GM21360 (cell line): Measurements from ENCODE around the gene SLC51A.

Source experiments
- ATAC-seq: cut with Tn5 transposase; IDR thresholded peaks from one replicate; pipeline ENCODE4 v1.9.1; 2021; ENCODE audit warnings: mild to moderate bottlenecking, moderate library complexity; ENCODE audit not compliant: unreplicated experiment

The SLC51A gene

DNA sequence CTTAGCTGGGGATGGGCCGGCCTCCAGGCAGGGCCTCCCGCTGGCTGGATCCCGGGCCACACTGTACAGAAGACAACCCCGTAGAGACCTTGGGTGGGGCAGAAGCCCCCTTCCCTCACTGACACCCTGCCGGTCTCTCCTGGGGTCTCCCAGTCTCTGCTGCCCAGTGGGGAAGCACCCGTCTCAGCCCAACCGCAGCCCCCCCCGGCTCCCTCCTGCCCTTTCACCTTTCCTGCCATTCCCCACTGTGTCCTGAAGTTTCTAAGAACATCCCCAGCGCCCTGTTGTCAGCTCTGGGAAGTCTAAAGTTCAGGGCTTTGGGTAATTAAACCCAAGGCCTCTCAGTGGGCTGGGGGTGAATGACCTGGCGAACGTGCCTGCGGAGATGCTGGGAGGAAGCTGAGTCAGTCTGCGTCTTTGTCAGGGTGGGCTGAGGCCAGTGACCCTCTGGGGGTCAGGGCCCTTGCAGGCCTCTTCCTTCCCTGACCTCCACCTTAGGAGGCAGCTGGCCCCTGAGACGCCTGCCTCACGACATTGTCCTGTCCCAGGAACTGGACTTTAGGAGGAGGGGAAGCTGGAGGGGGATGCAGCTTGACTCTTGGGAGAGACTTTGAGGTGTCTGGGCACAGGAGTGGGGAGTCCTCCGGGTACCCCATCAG is 1.4 kb upstream of the SLC51A start:
- ATAC-seq, result no peak

DNA sequence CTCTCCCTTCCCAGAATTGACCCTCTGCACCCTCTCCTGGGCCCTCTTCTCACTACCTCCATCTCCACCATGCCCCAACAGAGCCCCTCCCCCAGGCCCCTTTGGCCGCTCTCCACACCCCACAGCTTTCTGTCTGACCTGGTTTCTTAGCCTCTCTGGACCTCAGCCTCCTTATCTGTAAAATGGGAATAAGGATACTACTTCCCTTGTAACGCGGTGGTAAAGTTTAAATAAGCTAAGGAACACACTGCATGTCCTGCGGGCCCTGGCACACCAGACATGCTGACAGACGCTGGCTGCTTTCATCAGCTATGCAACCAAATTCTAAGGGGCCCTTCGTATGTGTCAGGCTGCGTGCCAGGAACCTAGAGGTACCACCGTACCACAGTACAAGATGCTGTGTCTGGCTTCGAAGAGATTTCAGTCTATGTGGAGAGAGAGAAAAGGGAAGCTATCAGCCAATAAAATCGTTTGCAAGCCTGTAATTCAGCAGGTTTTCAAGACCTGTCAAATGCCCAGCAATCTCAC is 777 bp upstream of the SLC51A start:
- no peak for ATAC-seq

DNA sequence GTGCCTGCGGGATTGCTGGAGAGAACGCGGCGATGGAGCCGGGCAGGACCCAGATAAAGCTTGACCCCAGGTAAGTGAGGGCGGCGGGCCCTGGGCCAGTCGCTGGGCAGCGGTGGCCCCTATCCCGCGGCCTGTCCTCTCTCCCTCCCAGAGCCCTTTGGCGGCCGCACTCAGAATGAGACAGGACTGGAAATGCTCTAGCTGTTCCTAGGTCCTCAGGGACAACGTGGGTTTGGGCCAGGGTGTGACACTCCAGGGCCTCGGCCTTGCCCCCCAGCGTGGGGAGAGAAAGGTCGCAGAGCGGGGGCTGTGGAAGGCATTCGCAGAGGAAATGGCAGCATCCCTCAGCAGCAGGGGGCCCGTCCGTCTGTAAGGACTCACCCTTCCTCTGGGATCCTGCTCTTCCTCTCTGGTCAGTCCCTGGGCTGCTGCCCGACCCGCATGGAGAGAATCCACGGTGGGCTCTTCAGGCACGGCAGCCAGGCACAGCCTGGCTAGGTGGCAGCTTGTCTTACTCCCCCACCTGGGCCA is 412 bp downstream of the SLC51A start:
- no peak for ATAC-seq

DNA sequence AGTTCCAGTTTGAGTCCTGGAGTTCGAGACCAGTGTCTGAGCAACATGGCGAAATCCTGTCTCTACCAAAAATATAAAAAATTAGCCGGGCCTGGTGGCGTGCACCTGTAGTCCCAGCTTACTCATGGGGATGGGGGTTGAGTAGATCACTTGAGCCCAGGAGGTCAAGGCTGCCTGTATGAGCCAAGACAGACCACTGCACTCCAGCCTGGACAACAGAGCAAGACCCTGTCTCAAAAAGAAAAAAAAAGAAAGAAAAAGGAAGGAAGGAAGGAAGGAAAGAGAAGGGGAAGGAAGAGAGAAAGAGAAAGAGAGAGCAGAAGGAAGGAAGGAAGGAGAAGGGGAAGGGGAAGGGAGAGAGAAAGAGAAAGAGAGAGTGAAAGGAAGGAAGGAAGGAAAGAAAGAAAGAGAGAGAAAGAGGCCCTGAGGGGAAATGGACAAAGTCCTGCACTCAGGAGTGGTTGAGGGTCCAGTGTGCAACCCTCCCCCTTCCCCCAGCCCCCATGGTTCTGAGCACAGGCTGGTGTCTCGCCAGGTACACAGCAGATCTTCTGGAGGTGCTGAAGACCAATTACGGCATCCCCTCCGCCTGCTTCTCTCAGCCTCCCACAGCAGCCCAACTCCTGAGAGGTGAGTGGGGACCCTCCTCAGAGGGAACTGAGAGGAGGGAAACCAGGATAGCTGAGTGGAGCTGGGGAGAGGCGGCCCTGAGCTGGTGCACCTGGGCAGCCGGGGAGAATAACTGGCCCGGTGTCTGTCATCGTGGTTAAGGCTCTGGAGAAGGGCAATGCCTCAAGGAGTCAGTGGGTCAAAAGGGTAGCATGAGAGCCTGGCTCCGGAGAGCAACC is 1.2 kb downstream of the SLC51A start:
- ATAC-seq, result no peak

DNA sequence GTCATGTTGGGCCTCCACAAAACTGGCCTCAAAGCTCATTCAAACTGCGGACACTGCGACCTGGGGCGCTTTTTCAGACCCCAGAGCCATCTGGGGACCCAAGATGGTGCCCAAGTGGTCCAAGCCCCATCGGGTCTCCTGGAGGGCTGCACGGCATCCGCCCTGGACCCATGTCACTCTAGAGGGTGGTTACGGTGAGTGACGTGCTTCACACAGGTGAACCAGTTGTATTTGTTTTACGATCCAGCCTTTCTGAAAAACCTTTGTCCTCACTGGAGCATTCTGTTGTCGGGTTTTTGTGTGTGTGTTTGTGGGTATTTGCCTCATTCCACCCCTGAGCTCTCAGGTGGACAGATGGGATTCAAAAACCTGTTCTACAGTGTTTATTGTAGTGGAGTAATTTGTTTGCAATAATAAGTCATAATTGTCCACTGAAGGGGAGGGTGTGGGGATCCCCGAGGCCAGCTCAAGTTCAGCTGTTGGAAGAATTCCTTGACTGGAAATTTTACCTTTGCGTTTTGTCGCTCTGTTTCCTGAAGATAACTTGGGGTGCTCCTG is 1.9 kb downstream of the SLC51A start:
- ATAC-seq, result no peak

DNA sequence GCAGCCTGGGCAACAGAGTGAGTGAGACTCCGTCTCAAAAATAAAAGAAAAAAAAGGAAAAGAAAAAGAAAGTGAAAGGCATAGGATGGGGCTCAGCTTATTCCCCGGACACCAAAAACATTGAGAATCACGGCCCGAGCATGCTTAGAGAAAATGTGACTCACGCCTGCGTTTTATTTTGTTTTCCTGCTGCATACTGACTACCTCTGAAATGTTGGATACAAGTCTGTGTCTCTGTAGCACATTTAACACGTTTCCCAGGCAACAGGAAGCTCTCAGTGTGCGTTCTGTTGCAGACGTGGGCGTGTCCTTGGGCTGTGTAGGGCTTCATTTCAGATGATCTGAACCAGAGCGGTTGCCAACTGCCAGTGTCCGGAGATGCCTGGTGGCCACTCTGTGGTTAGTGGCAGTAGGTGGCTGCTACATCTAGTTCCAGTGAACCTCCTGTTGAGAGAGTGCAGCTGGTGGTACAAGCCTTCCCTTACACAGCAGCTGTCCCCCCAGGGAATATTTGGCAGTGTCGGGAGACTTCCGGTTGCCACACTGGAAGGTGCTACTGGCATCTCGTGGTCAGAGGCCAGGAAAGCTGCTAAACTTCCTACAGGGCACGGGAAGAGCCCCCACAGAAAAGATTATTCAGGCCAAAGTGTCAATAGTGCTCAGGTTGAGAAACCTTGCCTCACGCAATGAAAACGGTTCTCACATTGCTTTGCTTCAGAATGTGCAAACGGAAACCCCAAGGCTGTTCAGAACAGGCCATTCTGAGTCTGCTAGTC is 3.0 kb downstream of the SLC51A start:
- ATAC-seq, result no peak

DNA sequence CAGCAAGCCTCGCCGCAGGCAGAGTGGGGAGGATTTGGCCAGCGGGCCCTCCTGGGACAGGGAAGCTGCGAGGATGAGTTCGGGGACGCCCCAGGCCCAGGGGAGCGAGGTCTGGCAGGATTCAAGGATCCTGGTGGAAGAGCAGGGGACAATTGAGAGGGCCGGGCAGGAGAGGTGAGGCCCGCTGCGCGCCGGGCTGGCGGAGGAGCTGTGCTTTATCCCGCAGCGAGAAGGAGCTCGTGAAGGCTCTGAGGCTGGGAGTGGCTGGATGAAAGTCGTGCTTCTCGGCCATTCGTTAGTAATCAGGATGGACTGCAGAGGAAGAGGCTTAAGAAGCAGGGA is 3.6 kb downstream of the SLC51A start:
- ATAC-seq, result no peak

DNA sequence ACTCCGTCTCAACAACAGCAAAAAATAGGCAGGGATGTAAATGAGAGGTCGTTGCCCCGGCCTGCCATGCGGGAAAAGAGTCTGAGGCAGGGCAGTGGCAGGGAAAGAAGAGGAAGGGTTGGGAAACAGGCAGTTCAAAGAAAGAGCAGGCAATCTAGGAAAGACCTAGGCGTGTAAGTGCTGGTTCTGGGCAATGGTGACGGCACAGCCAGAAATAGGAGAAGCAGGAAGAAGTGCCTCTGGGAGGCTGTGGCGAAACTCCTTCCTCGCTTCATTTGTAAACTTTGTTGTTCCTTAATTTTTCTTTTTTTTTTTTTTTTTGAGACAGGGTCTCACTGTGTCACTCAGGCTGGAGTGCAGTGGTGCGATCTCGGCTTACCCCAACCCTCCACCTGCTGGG is 4.3 kb downstream of the SLC51A start:
- ATAC-seq, result no peak

DNA sequence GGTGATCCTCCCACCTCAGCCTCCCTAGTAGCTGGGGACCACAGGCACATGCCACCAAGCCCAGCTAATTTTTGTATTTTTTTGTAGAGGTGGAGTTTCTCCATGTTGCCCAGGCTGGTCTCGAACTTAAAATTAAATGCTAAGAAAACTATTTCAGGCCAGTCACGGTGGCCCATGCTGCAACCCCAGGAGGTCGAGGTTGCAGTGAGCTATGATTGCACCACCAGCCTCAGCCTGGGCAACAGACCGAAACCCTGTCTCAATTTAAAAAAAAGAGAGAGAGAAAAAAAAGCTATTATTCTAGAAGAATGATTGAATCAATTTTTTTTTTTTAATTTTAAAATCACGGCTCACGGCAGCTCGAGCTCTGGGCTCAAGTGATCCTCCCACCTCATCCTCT is 4.7 kb downstream of the SLC51A start:
- ATAC-seq, result no peak

DNA sequence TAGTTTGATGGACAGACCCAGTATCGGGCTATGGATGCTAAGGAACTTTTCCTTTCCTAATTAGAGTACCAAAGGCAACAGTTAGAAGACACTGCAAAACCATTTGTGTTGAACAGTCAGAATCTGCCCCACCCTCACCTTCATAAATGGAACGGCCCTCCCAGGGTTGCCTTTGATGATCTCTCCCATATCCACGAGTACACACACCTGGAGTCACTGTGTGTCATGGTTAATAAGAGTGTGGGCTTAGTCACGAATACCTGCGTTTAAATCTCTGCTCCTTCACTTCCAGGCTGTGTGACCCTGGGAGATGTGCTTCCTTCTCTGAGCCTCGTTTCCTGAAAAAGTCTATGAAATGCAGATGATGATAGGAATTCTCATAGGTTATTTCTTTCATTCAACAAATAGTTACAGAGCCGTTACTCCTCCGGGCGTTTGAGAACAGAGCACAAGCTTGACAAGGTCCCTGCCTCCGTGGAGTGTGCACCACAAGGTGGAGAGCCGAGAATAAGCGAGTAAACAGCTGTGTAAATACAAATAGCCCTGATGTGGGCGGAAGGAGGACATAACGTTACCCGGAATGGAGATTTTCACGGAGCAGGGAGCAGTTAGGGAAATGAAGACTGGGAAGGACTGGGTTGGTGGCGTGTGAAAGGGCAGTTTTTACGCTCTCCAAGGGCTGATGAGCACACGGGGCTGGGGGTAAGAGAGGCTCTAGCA is 6.7 kb downstream of the SLC51A start:
- ATAC-seq, result no peak

DNA sequence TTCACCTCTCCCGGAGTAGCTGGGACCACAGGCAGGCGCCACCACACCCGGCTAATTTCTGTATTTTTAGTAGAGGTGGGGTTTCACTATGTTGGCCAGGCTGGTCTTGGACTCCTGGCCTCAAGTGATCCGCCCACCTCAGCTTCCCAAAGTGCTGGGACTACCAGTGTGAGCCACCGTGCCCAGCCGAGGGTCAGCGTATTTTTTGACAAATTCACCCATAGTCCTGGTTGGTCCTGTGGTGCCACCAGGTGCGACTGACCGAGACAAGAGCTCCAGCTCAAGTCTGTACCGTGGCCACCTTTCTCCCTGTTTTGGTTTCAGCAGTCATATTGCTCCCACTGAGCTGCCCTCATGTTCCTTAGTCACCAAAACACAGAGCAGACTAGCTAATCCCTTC is 8.8 kb downstream of the SLC51A start:
- no peak for ATAC-seq

DNA sequence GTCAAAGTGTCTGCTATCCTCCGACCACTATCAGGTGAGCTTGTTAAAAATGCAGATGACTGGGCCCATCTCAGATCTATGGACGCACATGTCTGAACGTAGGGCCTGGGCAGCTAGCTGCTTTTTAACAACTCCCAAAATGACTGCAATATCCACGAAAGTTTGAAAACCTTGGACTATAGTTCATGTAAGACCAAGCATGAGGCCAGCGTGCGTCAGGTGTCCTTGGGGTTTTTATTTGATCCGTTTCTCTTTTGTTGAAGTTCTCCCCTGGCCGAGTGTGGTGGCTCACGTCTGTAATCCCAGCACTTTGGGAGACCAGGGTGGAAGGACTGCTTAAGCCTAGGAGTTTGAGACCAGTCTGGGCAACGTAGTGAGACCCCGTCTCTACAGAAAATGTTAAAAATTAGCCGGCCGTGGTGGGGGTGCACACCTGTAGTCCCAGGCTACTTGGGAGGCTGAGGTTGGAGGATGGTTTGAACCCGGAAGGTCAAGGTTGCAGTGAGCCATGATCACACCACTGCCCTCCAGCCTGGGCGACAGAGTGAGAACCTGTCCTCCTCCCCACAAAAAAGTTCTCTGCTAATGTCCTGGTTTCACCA is 9.5 kb downstream of the SLC51A start:
- ATAC-seq, result no peak

DNA sequence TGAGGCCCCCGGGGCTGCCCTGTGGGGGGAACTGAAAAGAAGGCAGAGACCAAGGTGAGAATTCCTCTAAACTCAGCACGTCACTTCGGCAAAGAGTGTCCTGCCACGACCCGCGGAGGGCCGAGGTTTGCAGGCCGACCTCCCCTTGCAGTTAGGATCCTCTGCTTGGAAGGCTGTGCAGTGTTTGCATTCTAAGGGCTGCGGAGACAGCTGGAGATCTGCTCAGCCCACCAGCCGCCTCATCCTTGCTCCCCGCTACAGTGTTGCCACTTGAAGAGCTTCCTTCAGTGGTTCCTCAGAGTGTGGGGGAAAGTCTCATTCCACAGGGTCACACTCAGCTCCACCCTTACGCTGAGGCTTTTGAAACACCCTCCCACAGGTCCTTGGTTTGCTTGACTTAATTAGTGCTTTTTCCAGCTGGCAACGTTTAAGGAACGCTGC is 10.8 kb downstream of the SLC51A start:
- ATAC-seq, result no peak

DNA sequence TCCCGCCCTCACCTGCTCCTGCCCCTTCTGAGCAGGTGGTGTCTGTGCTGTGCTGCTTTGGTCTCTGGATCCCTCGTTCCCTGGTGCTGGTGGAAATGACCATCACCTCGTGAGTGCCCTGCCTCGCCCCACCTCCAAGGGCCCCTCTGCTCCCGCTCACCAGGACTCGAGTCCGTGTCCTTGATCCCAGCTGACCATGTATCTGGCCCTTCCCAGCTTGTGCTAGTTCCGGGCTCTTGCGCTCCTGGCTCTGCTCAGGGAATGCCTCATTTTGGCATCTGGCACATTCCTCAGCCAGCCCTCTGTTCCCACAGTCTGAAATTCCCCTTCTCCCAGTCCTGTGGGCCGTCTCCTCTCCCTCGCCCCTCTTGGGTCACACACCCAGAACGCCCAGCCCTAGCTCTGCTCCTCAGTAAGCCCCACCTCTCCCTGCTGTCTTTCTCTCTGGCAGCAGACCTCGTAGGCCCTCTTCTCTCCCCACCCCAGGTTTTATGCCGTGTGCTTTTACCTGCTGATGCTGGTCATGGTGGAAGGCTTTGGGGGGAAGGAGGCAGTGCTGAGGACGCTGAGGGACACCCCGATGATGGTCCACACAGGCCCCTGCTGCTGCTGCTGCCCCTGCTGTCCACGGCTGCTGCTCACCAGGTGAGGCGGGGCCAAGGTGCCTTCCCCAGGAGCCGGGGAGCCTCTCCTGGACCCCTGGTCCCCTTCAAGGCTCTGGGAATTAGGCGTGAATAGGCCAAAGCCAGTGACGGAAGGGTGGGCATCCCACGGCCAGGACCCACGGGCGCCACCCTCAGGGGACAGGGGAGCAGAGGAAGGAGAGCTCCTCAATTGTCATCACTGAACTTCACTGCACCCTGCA is 11.5 kb downstream of the SLC51A start:
- ATAC-seq, result no peak

DNA sequence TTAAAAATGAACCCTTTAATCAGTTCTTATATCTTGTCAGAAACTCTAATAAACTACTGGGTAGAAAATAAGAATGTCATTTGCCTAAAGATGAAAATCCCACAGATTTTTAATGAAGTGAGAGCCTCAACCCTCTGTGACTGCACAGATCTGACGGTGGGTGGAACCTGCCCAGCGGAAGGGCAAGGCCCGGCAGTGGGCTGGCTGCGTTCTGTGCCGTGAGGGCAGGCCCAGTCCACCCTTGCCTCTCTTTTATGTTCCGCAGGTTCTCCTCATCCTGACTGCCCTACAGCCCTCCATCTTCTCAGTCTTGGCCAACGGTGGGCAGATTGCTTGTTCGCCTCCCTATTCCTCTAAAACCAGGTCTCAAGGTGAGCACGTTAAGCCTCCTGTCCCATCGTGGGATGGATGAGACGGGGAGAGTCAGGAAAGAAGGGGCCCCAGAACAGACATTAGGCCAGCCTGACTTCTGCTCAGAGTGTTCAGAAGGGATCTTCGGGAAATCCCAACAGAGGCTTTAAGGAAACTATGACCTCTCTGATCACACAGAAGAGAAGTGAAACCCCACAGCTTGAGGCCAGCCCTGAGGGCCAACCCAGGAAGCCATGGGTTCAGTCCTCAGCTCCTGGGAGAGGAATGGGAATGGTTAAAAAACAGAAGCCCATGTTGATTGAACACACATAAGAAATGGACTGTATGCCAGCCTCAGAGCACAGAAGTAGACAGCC is 16.0 kb downstream of the SLC51A start:
- ATAC-seq, result no peak

DNA sequence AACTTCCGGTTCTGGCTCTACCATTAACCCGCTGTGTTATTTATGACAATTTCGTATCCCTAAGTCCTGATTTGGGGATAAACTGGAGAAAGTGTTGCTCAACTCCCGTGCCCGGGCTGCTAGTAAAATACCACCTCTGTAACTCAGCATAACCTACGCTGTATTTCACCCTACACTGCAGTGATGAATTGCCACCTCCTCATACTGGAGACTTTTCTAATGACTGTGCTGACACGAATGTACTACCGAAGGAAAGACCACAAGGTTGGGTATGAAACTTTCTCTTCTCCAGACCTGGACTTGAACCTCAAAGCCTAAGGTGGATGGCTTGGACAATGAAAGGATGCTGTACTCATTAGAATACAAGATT is 16.5 kb downstream of the SLC51A start:
- no peak for ATAC-seq

DNA sequence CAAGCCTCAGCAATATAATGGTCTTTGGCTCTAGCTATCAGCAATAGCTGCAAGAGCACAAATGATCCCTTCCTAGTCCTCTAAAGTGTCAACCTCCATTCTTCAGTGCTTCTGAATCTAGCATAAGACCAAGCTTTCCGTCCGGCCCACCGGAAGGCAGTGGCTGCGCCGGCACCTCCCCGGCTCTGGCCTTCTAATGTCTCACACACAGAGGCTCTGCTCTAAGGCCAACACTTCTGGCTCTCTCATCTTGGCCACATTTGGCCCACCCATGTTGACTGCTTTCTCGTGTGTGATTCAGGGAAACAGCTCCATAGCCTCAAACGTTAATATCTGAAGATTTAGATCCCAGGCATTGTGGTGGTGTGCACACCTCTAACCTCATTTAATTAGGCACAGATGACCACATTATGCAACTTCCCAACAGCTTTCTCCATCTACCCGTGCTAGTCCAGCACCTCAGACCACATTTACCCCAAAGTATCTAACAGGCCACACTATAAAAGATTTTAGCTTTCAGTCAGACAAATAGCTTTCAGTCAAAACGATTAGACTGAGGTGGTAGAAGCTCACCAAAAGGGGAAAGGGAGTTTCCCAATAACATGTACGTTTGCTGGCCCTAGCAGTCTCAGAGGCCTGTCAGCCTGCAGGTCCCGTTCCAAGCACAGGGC is 19.3 kb downstream of the SLC51A start:
- no peak for ATAC-seq

DNA sequence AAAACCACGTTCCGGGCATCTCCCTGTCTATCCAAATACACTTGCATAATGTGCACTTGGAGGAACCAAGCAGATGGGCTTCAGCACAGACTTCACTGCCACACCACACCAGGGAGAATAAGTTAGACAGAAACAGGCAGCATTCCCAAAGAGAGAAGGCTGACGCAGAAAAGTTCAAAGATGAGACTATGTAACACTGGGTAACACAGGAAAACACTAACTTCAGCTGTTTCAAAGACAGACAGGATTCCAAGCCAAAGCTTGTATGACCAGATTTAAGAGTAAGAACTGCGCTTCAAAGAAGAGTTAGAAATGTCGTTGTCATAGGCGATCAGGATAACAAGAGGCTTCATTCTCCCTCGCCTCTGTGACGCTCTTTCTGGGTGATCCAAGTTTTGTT is 19.9 kb downstream of the SLC51A start:
- ATAC-seq, result no peak
